Trophoblast cell (in vitro differentiated cells and primary cell): ENCODE measurements around the gene MYO18A.
A peak's percentile ranks its signal among the peaks of the same experiment; 100 is the strongest.

Experiments
- DNase-seq, 2 donors: peaks; one replicate each; pipeline ENCODE4 v3.0.0-alpha.2; 2016
- H2AFZ ChIP-seq: 2 replicates; pipeline ENCODE4 v1.6.1; 2013; ENCODE audit warnings: low read length, moderate library complexity, mild to moderate bottlenecking; ENCODE audit not compliant: insufficient read depth, poor library complexity
- H2AK5ac ChIP-seq: 2 replicates; pipeline ENCODE4 v1.6.1; 2013; ENCODE audit warnings: mild to moderate bottlenecking, low read length
- H2BK120ac ChIP-seq: 2 replicates; pipeline ENCODE4 v1.6.1; 2013; ENCODE audit warnings: low read length, mild to moderate bottlenecking, moderate library complexity; ENCODE audit not compliant: insufficient read depth, poor library complexity
- H2BK12ac ChIP-seq: 2 replicates; pipeline ENCODE4 v1.6.1; 2013; ENCODE audit warnings: mild to moderate bottlenecking, low read length, moderate library complexity
- H2BK5ac ChIP-seq: 2 replicates; pipeline ENCODE4 v1.6.1; 2013; ENCODE audit warnings: low read length, low read depth, moderate library complexity, mild to moderate bottlenecking; ENCODE audit not compliant: poor library complexity
- H3K14ac ChIP-seq: 2 replicates; pipeline ENCODE4 v1.6.1; 2013; ENCODE audit warnings: mild to moderate bottlenecking, low read length
- H3K18ac ChIP-seq: 2 replicates; pipeline ENCODE4 v1.6.1; 2013; ENCODE audit warnings: mild to moderate bottlenecking, low read length
- H3K23ac ChIP-seq: 2 replicates; pipeline ENCODE4 v1.6.1; 2013; ENCODE audit warnings: low read length
- H3K27ac ChIP-seq: 2 replicates; pipeline ENCODE4 v1.5.1; 2013; ENCODE audit warnings: low read depth, mild to moderate bottlenecking, inconsistent platforms, low read length, moderate library complexity
- H3K27me3 ChIP-seq: 2 replicates; pipeline ENCODE4 v1.6.1; 2013; ENCODE audit warnings: inconsistent platforms, mild to moderate bottlenecking, low read length, moderate library complexity; ENCODE audit not compliant: insufficient read depth
- H3K36me3 ChIP-seq, 2 experiments: 1 replicate in 1 of 2; 2 replicates in 1 of 2; pipeline ENCODE4 v1.6.1; 2013; ENCODE audit warnings: low read length in 2 of 2, mild to moderate bottlenecking in 2 of 2, moderate library complexity in 1 of 2; ENCODE audit not compliant: insufficient read depth in 2 of 2, control insufficient read depth in 1 of 2
- H3K4ac ChIP-seq: 2 replicates; pipeline ENCODE4 v1.6.1; 2013; ENCODE audit warnings: low read depth, mild to moderate bottlenecking, low read length, moderate library complexity
- H3K4me1 ChIP-seq, 2 experiments: 1 replicate in 1 of 2; 2 replicates in 1 of 2; pipeline ENCODE4 v1.6.1; 2013; ENCODE audit warnings: low read length in 2 of 2, mild to moderate bottlenecking in 2 of 2, moderate library complexity in 1 of 2; ENCODE audit not compliant: insufficient read depth in 2 of 2, control insufficient read depth in 1 of 2
- H3K4me2 ChIP-seq: 2 replicates; pipeline ENCODE4 v1.6.1; 2013; ENCODE audit warnings: inconsistent platforms, mild to moderate bottlenecking, low read length, moderate library complexity
- H3K4me3 ChIP-seq: 2 replicates; pipeline ENCODE4 v1.5.1; 2013; ENCODE audit warnings: mild to moderate bottlenecking, low read depth, low read length, inconsistent platforms
- H3K79me1 ChIP-seq: one replicate; pipeline ENCODE4 v1.6.1; 2013; ENCODE audit warnings: low read length
- H3K79me2 ChIP-seq: 2 replicates; pipeline ENCODE4 v1.6.1; 2013; ENCODE audit warnings: low read length, mild to moderate bottlenecking; ENCODE audit not compliant: control insufficient read depth, insufficient read depth, poor library complexity
- H3K9ac ChIP-seq: 2 replicates; pipeline ENCODE4 v1.6.1; 2013; ENCODE audit warnings: mild to moderate bottlenecking, low read length
- H3K9me3 ChIP-seq: 2 replicates; pipeline ENCODE4 v1.6.1; 2013; ENCODE audit warnings: low read depth, mild to moderate bottlenecking, control low read depth, inconsistent platforms, low read length; ENCODE audit not compliant: insufficient read depth
- H4K12ac ChIP-seq: 2 replicates; pipeline ENCODE4 v1.6.1; 2013; ENCODE audit warnings: low read depth, mild to moderate bottlenecking, low read length, moderate library complexity
- H4K8ac ChIP-seq: 2 replicates; pipeline ENCODE4 v1.6.1; 2013; ENCODE audit warnings: low read depth, mild to moderate bottlenecking, low read length, moderate library complexity
- H4K91ac ChIP-seq: one replicate; pipeline ENCODE4 v1.6.1; 2013; ENCODE audit warnings: low read depth, mild to moderate bottlenecking, low read length, moderate library complexity
- WGBS: extraction: QIAGEN DNeasy Blood & Tissue Kit; methylation state at CpG from one replicate; pipeline ENCODE4 v1.1.7; 2013; ENCODE audit warnings: missing lambda C conversion rate; ENCODE audit not compliant: insufficient read length, insufficient coverage; ENCODE audit errors: extremely low coverage; 5-methylcytosine and 5-hydroxymethylcytosine counted together

MYO18A gene

DNA sequence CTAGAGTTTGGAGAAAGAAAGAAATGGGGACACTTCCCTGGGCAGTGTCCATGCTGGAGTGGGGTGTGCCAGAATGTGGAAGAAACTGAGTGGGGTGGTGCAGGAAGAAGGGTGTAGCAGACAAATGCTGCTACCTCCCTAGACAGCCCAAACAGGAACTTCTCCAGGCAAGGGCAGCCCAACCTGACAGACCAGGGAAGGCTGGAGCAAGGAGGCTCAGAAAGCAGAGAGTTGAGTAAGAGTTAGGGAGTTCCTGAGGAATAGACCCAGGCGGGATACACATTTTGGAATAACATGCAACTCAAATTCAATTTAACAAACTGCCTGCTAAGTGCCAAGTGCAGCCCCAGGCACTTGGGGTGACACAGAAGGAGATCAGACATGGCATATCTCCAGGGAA is 1.0 kb upstream of the MYO18A start:
- Histone ChIP-seq H3K36me3 (no peaks in the 10 kb centered on the region), H2BK5ac (no peak overlapping the region), H2AFZ (no peak overlapping the region), H3K18ac (no peak overlapping the region), H4K8ac (no peak overlapping the region), H3K9me3 (no peaks in the 10 kb centered on the region), H3K4me2 (no peak overlapping the region), H3K4me1 (peaks cover 22 to 28% of the 10 kb centered on the region in 2 experiments), H3K23ac (no peak overlapping the region), H2BK12ac (no peak overlapping the region), H3K9ac (no peak overlapping the region), H3K14ac (no peak overlapping the region), H3K27me3 (no peaks in the 10 kb centered on the region), H2BK120ac (no peak overlapping the region), H4K12ac (no peak overlapping the region), H4K91ac (no peak overlapping the region), H3K4ac (no peak overlapping the region), H3K4me3 (no peak overlapping the region), H2AK5ac (no peak overlapping the region), H3K27ac (no peak overlapping the region), H3K79me1 (peaks cover 18% of the 10 kb centered on the region), H3K79me2 (peaks cover 10% of the 10 kb centered on the region)
- WGBS: no CpG with 5 or more reads among the region's 1 CpG
- no peak for DNase-seq

DNA sequence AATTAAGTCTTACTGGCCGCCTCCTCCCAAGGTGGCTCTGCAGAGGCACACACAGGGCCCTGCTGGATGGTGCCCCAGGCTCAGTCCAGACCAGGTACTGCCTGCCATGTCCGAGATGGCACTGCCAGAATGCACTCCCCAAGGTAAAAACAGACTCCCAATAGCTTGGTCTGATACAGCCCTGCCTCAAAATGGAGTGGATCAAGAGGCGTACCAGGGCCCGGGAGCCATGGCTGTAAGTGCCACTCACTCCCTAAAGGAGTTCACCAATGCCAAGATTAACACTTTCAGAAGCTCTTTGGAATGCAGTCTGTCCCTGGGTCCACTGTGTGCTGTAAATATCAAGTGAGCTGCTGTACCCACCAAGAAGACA is 576 bp upstream of the MYO18A start:
- peak overlapping the region; percentile 84 for H2AFZ ChIP-seq
- no peak for DNase-seq
- H3K27me3 ChIP-seq: no peaks in the 10 kb centered on the region
- peak overlapping the region; percentile 34 for H2AK5ac ChIP-seq
- no peaks in the 10 kb centered on the region for H3K9me3 ChIP-seq
- peaks cover 22 to 28% of the 10 kb centered on the region in 2 experiments for H3K4me1 ChIP-seq
- H3K4me3 ChIP-seq: no peak overlapping the region
- no peak overlapping the region for H2BK120ac ChIP-seq
- peak overlapping the region; percentile 91 for H4K8ac ChIP-seq
- peak overlapping the region; percentile 65 for H3K4ac ChIP-seq
- H3K9ac ChIP-seq: no peak overlapping the region
- H3K27ac ChIP-seq: no peak overlapping the region
- no peak overlapping the region for H2BK5ac ChIP-seq
- H4K91ac ChIP-seq: peak overlapping the region; percentile 68
- peaks cover 10% of the 10 kb centered on the region for H3K79me2 ChIP-seq
- peak overlapping the region; percentile 6 for H3K14ac ChIP-seq
- peaks cover 20% of the 10 kb centered on the region for H3K79me1 ChIP-seq
- no peak overlapping the region for H3K23ac ChIP-seq
- H4K12ac ChIP-seq: peak overlapping the region; percentile 90
- H2BK12ac ChIP-seq: peak overlapping the region; percentile 85
- H3K4me2 ChIP-seq: peak overlapping the region; percentile 97
- no peak overlapping the region for H3K18ac ChIP-seq
- no peaks in the 10 kb centered on the region for H3K36me3 ChIP-seq
- no CpG with 5 or more reads among the region's 4 CpGs for WGBS

DNA sequence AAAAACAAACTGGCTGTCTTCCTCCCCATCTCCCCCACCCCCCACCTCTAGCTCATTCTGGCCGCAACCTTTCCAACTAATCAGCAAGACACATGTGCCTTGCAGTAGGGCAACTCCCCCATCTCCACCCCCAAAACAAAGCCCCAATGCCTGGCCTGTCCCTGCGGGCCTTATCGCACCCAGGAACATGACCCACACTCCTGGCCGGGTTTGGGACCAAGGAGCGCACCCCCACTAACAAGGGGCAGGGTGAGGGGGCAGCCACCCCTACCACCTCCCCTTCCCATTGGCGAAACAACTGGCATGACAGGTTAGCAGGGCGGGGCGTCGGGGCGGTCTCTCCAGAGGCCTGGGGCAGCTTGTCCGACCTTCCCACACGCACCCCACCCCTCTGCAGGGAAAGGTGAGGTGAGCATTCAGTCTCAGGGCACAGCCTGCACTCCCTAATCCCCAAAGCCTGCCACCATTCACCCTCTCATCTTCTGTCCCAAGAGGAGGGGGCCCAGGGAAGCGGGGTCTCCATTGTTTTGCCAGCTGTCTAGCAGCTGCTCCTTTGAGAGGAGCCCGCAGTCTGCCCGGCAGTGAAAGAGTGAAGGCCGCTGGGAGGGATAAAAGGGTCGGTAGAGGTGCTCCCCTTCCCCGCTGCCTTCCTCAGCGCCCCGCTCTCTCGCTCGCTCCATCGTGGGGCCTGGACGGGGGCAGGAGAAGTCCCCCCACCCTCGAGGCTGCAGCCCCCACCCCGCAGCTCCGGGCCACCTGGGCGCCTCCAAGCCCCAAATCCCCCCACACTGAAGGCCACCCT is 765 bp downstream of the MYO18A start:
- peak overlapping the region; percentile 97 for H3K4me2 ChIP-seq
- H3K14ac ChIP-seq: peak overlapping the region; percentile 78
- peak overlapping the region; percentile 78 for H4K91ac ChIP-seq
- DNase-seq: no peak
- H2BK5ac ChIP-seq: peak overlapping the region; percentile 11
- H4K8ac ChIP-seq: peak overlapping the region; percentile 17
- H3K79me1 ChIP-seq: peaks cover 20% of the 10 kb centered on the region
- peak overlapping the region; percentile 2 for H2BK12ac ChIP-seq
- no peaks in the 10 kb centered on the region for H3K9me3 ChIP-seq
- peak overlapping the region; percentile 8 for H2AFZ ChIP-seq
- peaks cover 10% of the 10 kb centered on the region for H3K79me2 ChIP-seq
- H2AK5ac ChIP-seq: no peak overlapping the region
- H3K36me3 ChIP-seq: no peaks in the 10 kb centered on the region
- H3K18ac ChIP-seq: peak overlapping the region; percentile 22
- no peak overlapping the region for H3K23ac ChIP-seq
- H3K4me1 ChIP-seq: peaks cover 22 to 28% of the 10 kb centered on the region in 2 experiments
- no peaks in the 10 kb centered on the region for H3K27me3 ChIP-seq
- peak overlapping the region; percentile 40 for H2BK120ac ChIP-seq
- WGBS: no CpG with 5 or more reads among the region's 28 CpGs
- H3K27ac ChIP-seq: peak overlapping the region; percentile 15
- H4K12ac ChIP-seq: peak overlapping the region; percentile 14
- H3K4me3 ChIP-seq: peak overlapping the region; percentile 79
- H3K9ac ChIP-seq: peak overlapping the region; percentile 68
- peak overlapping the region; percentile 53 for H3K4ac ChIP-seq

DNA sequence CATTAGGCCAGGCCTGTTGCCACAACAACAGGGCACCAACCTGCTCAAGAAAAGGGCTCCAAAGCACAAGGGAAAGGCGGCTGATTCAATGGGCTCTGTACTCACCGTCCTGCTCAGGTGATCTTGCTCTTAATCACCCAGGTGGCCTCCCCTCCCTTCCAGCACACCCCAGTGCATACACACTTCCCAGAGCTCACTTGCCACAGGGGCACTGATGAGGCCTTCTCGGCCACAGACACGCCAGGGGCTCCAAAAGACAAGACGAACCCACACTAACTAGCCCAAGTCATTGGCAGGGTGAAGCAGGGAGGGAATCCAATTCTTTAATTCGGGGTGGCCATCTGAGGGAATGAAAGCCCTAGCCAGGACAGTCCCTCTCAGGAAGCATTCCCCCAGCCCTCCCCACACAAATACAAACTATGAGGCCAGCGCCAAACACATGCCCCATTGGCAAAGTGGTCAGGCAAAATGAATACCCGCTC is 1.4 kb downstream of the MYO18A start:
- no CpG with 5 or more reads among the region's 8 CpGs for WGBS
- Histone ChIP-seq H3K9me3 (no peaks in the 10 kb centered on the region), H3K9ac (no peak overlapping the region), H3K23ac (no peak overlapping the region), H3K27ac (no peak overlapping the region), H3K27me3 (no peaks in the 10 kb centered on the region), H2AFZ (no peak overlapping the region), H3K4ac (no peak overlapping the region), H3K18ac (peak overlapping the region; percentile 3), H3K14ac (peak overlapping the region; percentile 19), H3K36me3 (no peaks in the 10 kb centered on the region), H4K12ac (no peak overlapping the region), H2AK5ac (peak overlapping the region; percentile 60), H2BK12ac (peak overlapping the region; percentile 4), H3K4me1 (peaks cover 22 to 28% of the 10 kb centered on the region in 2 experiments), H2BK120ac (peak overlapping the region; percentile 50), H3K79me2 (peaks cover 10% of the 10 kb centered on the region), H3K4me2 (peak overlapping the region; percentile 97), H2BK5ac (no peak overlapping the region), H4K8ac (no peak overlapping the region), H4K91ac (peak overlapping the region; percentile 20), H3K4me3 (no peak overlapping the region), H3K79me1 (peaks cover 20% of the 10 kb centered on the region)
- DNase-seq: no peak
